HPDE6-E6E7 (cell line): Measurements from ENCODE around the gene DEDD.

Experiments
- DNase-seq: peaks from one replicate; pipeline ENCODE4 v3.0.0; 2011; ENCODE audit warnings: missing footprints; ENCODE audit errors: extremely low spot score

The DEDD gene

DNA sequence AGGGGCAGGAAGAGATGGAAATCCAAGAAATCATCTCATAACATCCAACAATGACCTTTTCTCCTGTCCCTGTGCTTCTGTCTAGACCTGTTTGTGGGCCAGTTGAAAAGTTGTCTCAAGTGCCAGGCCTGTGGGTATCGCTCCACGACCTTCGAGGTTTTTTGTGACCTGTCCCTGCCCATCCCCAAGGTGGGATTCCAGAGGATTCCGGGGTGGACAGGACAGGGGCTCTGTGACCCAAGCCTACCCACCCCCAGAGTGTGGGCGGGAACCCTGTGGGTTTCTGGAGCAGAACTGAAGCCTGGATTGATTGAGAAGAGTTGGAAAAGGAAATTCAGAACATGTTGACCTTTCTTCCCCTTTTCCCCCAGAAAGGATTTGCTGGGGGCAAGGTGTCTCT is 31.3 kb upstream of the DEDD start:
- DNase-seq: no peak

DNA sequence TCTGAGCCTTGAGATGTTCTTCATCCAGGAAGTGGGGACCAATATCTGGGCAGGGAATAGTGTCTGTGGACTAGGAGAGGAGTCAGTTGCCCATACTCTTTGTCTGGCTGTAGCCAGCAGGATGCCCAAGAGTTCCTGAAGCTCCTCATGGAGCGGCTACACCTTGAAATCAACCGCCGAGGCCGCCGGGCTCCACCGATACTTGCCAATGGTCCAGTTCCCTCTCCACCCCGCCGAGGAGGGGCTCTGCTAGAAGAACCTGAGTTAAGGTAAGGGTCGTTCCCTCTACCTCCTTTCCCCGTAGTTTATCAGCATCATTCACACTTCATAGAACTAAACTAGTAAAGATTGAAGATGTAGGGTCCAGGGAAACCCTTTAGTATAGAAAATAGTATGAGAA is 30.3 kb upstream of the DEDD start:
- no peak for DNase-seq

GRCh38 chr1:161162052-161162451 is 29.6 kb upstream of the DEDD start:
- DNase-seq: no peak

- DNase-seq: no peak
Observed at GRCh38 chr1:161161652-161162051, 29.2 kb upstream of the DEDD start.

GRCh38 chr1:161160671-161161145 is 28.2 kb upstream of the DEDD start:
- no peak for DNase-seq

DNA sequence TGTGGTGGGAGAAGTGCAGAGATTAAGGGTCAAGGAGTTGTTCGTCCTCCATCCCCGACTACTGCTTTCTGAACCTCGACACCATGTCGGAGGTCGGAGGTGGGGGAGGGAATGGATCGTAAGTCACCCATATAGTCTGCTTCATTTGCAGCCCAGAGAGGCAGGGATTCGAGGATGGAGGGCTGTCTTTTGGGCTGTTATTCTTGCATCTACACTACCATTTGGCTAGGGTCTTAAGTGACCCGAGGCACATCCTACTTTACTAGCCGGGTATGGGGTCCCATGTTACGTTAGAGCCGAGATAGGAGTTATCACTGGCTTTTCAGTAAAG is 27.4 kb upstream of the DEDD start:
- no peak for DNase-seq

DNA sequence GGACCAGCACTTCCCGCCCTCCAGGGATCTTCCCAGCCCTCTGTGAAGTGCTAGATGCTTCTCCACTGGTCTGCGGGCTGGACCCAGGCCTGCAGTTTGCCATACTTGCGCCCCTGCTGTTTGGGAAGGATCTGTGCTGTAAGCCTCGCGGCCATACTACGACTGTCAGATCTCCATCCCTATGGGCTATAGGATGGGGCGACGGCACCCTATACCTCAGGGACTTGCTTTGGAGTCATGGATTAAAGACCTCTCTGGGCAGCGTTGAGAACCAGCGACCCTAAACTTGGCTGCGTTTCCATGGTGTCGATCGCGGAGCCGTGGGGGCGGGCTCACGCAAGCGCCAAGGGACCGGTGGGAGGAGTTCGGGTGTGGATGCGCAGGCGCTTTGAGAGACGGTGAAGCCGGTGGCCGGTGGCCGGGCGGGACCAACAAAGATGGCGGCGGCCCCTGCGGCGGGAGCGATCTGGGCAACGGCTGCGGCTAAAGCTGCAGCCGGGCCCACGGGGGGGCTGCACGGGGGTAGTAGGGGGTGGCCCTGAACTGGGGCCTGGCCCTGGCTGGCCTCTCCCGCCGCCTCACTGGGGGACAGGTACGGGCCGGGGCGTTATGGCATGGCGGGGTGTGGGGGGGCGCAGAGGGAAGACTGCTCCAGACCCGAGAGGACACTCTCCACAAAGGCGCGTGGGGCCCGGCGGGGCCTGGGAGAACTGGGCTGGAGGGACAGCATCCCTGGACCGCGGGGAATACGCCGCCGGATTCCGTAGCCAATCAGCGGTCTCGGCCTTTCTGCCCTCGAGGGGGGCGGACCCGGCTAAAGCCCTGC is 26.8 kb upstream of the DEDD start, which contains the start of gene USP21:
TSS of gene USP21 (plus strand) at position 414 of the 826 bp plus-strand sequence. CDS start 1,141 bp downstream, outside the sequence.
- peak; percentile 90 for DNase-seq

GRCh38 chr1:161158316-161159010 is 26.0 kb upstream of the DEDD start:
- DNase-seq: no peak

DNA sequence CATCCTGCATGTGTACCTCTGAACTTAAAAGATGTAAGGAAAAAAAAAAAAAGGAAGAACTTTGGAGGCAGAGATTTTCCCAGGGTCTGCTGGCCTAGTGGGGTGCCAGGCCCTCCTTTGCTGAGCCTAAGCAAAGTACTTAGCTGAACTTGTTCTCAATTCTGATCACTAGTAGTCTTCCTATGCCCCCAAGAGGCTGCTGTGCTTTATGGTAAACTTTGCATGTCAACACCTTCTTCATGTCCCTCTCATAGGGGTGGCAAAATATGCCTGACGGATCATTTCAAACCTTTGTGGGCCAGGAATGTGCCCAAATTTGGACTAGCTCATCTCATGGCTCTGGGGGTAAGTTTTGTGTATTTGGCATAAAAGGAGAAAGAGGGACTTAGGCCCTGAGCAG is 25.4 kb upstream of the DEDD start:
- DNase-seq: no peak

GRCh38 chr1:161153682-161154337 is 21.3 kb upstream of the DEDD start, which contains the start of gene UFC1:
Gene UFC1, plus strand, starts transcription at chr1:161153978. Its CDS starts 20 bp downstream, at chr1:161153998.
- DNase-seq: peak; percentile 82

GRCh38 chr1:161153176-161153575 is 20.7 kb upstream of the DEDD start:
- no peak for DNase-seq

DNA sequence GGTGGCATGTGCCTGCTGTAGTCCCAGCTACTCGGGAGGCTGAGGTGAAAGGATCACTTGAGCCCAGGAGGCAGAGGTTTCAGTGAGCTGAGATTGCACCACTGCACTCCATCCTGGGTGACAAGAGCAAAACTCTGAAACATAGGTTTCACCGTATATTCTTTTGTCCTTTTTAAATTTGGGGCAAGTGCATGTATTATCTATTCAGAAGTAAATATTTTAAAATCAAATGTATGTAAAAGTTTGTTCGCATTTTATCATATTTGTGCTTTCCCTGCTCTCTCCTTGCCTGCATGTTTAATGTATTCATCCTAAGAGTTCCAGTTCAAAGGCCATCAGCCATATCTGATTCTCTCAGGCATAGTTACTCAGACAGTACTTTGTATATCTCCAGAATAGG is 13.4 kb upstream of the DEDD start:
- no peak for DNase-seq

DNA sequence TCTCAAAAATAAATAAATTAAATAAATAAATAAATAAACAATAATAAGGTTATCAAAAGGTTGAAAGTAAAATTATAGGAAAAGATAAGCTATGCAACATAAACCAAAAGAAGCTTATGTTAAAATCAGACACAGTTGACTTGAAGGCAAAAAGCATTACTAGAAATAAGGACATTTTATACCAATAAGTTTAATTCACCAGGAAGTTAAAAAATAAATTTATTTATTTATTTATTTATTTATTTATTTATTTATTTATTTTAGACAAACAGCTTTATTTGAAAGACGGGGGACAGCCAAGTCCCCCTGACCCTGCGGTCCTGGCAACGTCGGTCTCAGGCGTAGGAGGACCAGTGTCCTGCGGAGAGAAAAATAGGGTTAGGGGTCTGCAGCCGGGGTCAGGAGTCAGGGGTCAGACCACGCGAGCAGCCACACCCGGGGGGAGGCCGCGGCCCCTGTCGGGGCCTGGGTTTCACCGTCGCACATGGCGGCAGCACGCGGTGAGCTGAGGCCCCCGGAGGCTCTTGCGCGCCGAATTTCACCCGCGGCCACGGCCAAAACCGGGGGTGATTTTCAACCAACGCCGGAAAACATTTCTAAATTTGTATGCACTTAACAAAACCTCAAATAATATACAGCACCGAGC is 8.4 kb upstream of the DEDD start:
- no peak for DNase-seq

- DNase-seq: peak; percentile 39
Observed at GRCh38 chr1:161139766-161140165, 7.3 kb upstream of the DEDD start.

DNA sequence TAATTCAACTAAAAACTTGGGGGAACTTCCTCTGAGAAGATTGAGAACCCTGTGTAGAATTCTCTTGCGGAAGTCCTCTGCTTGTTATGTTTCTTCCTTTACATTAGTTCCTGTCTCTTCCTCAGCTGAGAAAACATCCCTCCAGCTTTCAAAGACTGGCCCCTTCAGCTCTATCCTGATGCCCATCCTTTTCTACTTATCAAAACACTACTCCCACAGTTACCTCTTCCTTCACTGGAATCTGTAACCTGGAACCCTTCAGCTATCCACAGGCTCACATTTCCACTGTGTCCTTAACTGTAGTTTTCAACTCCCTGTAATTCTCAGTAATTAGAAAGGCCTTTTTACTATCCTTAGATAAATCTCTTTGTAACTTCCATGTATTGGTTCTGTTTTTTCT is 6.0 kb upstream of the DEDD start:
- no peak for DNase-seq

- DNase-seq: no peak
Observed at GRCh38 chr1:161137881-161138280, 5.4 kb upstream of the DEDD start.

DNA sequence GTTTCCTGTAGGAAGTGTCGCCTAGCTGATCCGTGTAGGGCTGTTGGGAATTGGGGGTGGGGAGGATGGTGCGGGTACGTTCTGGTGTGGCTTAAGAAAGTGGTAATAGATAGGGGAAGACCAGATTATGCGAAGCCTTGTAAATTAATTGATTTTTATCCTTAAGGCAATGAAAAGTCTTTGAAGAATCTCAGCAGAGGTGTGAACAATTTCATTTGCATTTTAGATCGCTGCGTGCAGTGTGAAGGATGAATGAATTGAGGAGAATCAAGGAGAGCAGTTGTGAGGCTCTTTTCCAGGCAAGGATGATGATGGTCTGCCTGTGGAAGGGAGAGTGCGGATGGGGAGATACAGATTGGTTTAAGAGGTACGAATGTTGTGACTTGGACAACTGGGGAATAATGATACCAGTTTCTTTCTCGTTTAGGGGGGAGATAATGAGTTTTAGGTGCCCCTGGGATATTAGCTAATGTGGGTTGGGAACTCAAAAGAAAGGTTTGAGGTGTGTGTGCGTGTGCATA is 813 bp upstream of the DEDD start:
- no peak for DNase-seq

- DNase-seq: no peak
Observed at GRCh38 chr1:161131523-161132409, 701 bp downstream of the DEDD start.

DNA sequence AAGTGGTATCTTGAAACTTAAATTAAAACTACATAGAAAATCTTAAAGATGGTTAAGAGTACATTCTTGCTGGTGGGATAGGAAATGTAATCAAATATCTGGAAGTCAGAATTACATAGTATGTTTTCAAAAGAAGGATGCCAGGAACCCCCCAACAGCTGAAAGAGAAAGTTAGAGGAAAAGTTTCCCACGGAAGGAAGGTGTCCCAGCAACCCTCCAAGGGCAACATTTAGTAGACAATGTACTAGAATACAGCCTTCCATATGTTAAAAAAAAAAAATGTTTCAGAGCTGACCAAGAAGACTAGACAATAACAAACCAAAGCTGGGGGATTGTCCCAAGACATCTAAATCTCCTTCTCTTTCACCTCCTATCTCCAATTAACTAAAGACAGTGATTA is 2.2 kb downstream of the DEDD start:
- DNase-seq: no peak

- DNase-seq: no peak
Observed at GRCh38 chr1:161128591-161129420, 3.7 kb downstream of the DEDD start.
